Measurements from ENCODE around the gene C5orf24. TPM values are rescaled to one million over a fixed set of nuclear protein-coding genes. Genes with fewer than 3 reads are reported as not detected.

Gene C5orf24
- total RNA-seq (ENCODE audit: low replicate concordance): 13.8 and 36.5 TPM in 2 replicates

DNA sequence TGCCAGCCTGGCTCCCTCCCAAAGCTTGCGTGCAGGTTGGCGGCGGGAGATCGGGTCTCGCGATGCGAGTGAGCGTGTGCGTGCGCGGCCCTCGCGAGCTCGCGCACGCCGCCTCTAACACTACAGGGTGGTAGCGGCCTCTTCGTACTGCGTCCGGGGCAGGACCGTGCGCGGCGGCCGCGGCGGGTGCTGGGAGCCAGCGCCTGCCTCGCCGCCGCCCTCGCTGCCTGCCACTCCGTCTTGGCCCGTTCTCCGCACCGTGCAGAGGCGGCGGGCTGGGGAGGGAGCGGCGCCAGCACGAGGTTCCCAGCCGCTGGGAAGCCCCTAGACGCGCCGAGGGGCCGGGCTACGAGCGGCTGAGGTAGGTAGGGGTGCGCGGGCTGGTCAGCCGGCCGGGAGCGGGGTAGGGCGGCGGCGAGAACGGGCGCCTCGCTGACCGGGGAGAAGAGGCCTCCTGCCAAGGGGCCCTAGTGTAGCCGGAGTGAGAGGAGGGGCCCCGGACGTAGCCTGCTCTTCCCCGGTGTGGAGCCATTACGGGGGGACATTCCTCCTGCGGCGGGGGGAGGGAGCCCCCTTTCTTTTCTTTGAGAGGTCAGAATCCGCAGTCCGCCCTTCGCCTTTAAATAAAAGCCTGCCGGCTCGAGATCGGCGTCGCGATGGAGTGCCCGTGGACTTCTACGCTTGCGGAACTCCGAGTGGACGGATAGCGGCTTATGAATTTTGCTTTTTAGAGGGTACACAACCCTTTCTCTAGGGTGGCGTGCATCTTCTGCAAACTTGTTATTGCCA, at the start of gene C5orf24:
Gene C5orf24 (plus strand): TSS at position 117 of the 789 bp plus-strand sequence. CDS start 8,933 bp downstream, outside the sequence.

DNA sequence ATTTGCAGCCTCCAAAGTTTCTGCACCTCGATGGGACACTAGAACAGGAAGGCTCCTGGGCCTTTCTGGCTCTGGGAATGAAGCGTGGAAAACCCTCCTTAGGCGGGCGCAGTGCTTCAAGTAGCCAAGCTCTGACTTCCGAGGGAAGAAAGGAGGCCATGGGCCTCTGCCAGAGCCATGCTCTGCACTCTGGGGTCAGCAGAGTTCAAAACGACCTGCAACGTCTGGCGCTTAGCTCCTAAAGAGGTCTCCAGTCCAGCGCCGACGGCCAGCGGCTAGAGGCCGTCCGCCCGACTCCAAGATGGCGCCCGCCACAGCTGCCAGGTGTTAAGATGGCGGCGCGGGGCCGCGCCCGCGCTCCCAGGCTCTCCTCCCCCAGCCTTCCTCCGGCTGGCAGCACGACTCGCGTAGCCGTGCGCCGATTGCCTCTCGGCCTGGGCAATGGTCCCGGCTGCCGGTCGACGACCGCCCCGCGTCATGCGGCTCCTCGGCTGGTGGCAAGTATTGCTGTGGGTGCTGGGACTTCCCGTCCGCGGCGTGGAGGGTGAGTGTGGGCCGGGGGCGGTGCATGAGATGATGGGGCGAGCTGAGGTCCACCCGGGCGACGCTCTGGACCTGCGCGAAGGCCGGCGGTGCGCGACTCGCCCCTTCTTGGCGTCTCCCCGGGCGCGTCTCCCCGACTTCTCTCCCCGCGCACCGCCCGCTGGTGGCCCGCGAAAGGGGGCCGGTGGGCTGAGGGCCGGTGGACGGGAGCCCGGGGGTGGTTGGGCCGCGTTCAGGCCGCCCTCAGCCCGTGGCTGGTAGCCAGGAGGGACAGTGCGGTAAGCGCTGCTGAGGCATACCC, 28.4 kb downstream of the C5orf24 start, which contains the start of gene TXNDC15:
Gene TXNDC15 (plus strand): TSS at position 385 of the 844 bp plus-strand sequence. CDS start 57 bp downstream, at position 442.

GRCh38 chr5:134904610-134905245, 59.0 kb downstream of the C5orf24 start, which contains the start of gene PCBD2:
Gene PCBD2 (plus strand): TSS chr5:134905131. CDS start chr5:134905140, 9 bp downstream.

Other genes with a start within 250 kb of the C5orf24 start
- 78.7 and 87.1 TPM in 2 replicates for gene SAR1B, start 213.1 kb upstream of the C5orf24 start, total RNA-seq (ENCODE audit: low replicate concordance)
- gene SEC24A, start 197.2 kb upstream of the C5orf24 start, total RNA-seq (ENCODE audit: low replicate concordance): 12.3 and 20.4 TPM in 2 replicates
- gene CAMLG, start 107.4 kb upstream of the C5orf24 start, total RNA-seq (ENCODE audit: low replicate concordance): 40.5 and 41.1 TPM in 2 replicates
- 16.5 and 16.8 TPM in 2 replicates for gene DDX46, start 87.2 kb upstream of the C5orf24 start, total RNA-seq (ENCODE audit: low replicate concordance)
- 78.2 and 304 TPM in 2 replicates for gene TXNDC15, start 28.4 kb downstream of the C5orf24 start, total RNA-seq (ENCODE audit: low replicate concordance)
- 2.2 and 3.6 TPM in 2 replicates for gene PCBD2, start 59.2 kb downstream of the C5orf24 start, total RNA-seq (ENCODE audit: low replicate concordance)
- gene CATSPER3, start 121.9 kb downstream of the C5orf24 start, total RNA-seq (ENCODE audit: low replicate concordance): 0.08 TPM in 1 of 2 replicates, not detected in the other
- gene PITX1, start 188.3 kb downstream of the C5orf24 start, total RNA-seq (ENCODE audit: low replicate concordance): 0.12 and 0.68 TPM in 2 replicates

Data from smooth muscle cell of the coronary artery (primary cell).